ENCODE results near the gene HERC2. TPM values are rescaled to one million over a fixed set of nuclear protein-coding genes. Genes with fewer than 3 reads are reported as not detected.

HERC2 gene
- total RNA-seq, 1 donor from 2014 or later: 86.2 TPM

GRCh38 chr15:28271697-28272260 lies 50.2 kb downstream of the HERC2 start:
- Mint-ChIP-seq H3K9me3 (ENCODE audit: low read depth) (no peaks in the 10 kb centered on the region), H3K36me3 (ENCODE audit: insufficient read depth) (peaks cover 25% of the 10 kb centered on the region), H3K27ac (no peak overlapping the region), H3K4me1 (ENCODE audit: low read depth) (peaks cover 2% of the 10 kb centered on the region), H3K27me3 (no peaks in the 10 kb centered on the region), H3K4me3 (ENCODE audit: low read depth) (no peak overlapping the region)
- TF ChIP-seq CTCF (IDR thresholded peaks at IDR 0.05; ENCODE audit: unreplicated experiment): no peak
- DNase-seq (ENCODE audit: low spot score, unreplicated experiment): no peak

- no peak overlapping the region for H3K4me3 Mint-ChIP-seq (ENCODE audit: low read depth)
- no peaks in the 10 kb centered on the region for H3K9me3 Mint-ChIP-seq (ENCODE audit: low read depth)
- no peak for TF ChIP-seq CTCF (IDR thresholded peaks at IDR 0.05; ENCODE audit: unreplicated experiment)
- no peak overlapping the region for H3K27ac Mint-ChIP-seq
- DNase-seq (ENCODE audit: low spot score, unreplicated experiment): no peak
- peaks cover 2% of the 10 kb centered on the region for H3K4me1 Mint-ChIP-seq (ENCODE audit: low read depth)
- H3K27me3 Mint-ChIP-seq: no peaks in the 10 kb centered on the region
- peaks cover 35% of the 10 kb centered on the region for H3K36me3 Mint-ChIP-seq (ENCODE audit: insufficient read depth)
Observed at GRCh38 chr15:28269097-28269496, 52.9 kb downstream of the HERC2 start.

- no peak overlapping the region for H3K27ac Mint-ChIP-seq
- H3K36me3 Mint-ChIP-seq (ENCODE audit: insufficient read depth): peaks cover 39% of the 10 kb centered on the region
- H3K4me3 Mint-ChIP-seq (ENCODE audit: low read depth): no peak overlapping the region
- H3K9me3 Mint-ChIP-seq (ENCODE audit: low read depth): no peaks in the 10 kb centered on the region
- DNase-seq (ENCODE audit: low spot score, unreplicated experiment): no peak
- H3K4me1 Mint-ChIP-seq (ENCODE audit: low read depth): peaks cover 4% of the 10 kb centered on the region
- no peak for TF ChIP-seq CTCF (IDR thresholded peaks at IDR 0.05; ENCODE audit: unreplicated experiment)
- no peaks in the 10 kb centered on the region for H3K27me3 Mint-ChIP-seq
Observed at GRCh38 chr15:28267727-28268126, 54.3 kb downstream of the HERC2 start.

- H3K4me3 Mint-ChIP-seq (ENCODE audit: low read depth): no peak overlapping the region
- no peaks in the 10 kb centered on the region for H3K9me3 Mint-ChIP-seq (ENCODE audit: low read depth)
- no peak for DNase-seq (ENCODE audit: low spot score, unreplicated experiment)
- TF ChIP-seq CTCF (IDR thresholded peaks at IDR 0.05; ENCODE audit: unreplicated experiment): no peak
- H3K27ac Mint-ChIP-seq: no peak overlapping the region
- H3K4me1 Mint-ChIP-seq (ENCODE audit: low read depth): peaks cover 12% of the 10 kb centered on the region
- H3K27me3 Mint-ChIP-seq: no peaks in the 10 kb centered on the region
- H3K36me3 Mint-ChIP-seq (ENCODE audit: insufficient read depth): peaks cover 43% of the 10 kb centered on the region
Observed at GRCh38 chr15:28265334-28266019, 56.5 kb downstream of the HERC2 start.

- Mint-ChIP-seq H3K27me3 (no peaks in the 10 kb centered on the region), H3K9me3 (ENCODE audit: low read depth) (no peaks in the 10 kb centered on the region), H3K4me1 (ENCODE audit: low read depth) (peaks cover 12% of the 10 kb centered on the region), H3K36me3 (ENCODE audit: insufficient read depth) (peaks cover 44% of the 10 kb centered on the region), H3K4me3 (ENCODE audit: low read depth) (no peak overlapping the region), H3K27ac (no peak overlapping the region)
- DNase-seq (ENCODE audit: low spot score, unreplicated experiment): no peak
- TF ChIP-seq CTCF (IDR thresholded peaks at IDR 0.05; ENCODE audit: unreplicated experiment): no peak
Observed at GRCh38 chr15:28264166-28264565, 57.8 kb downstream of the HERC2 start.
